OCI-LY1 (cell line): ENCODE results near the gene SLC39A13.

Source experiments
- H2AFZ ChIP-seq: fragments of 200-600 bp; sonication (generic), shearing (Covaris generic); 2 replicates; pipeline ENCODE4 v1.6.0; 2014; ENCODE audit warnings: antibody characterized with exemption, mild to moderate bottlenecking, low read length
- H3F3A ChIP-seq: fragments of 200-600 bp; sonication (generic), shearing (Covaris generic); 2 replicates; pipeline ENCODE4 v1.6.0; 2014; ENCODE audit warnings: mild to moderate bottlenecking, antibody characterized with exemption, low read length, moderate library complexity; ENCODE audit not compliant: insufficient read depth
- H3K27ac ChIP-seq: fragments of 200-600 bp; sonication (generic); 2 replicates; pipeline ENCODE4 v1.5.1; 2014; ENCODE audit warnings: low read length, mixed run types, mild to moderate bottlenecking, low read depth; ENCODE audit not compliant: poor library complexity, severe bottlenecking
- H3K27me3 ChIP-seq: fragments of 200-600 bp; sonication (generic); 2 replicates; pipeline ENCODE4 v1.6.0; 2014; ENCODE audit warnings: antibody characterized with exemption, mild to moderate bottlenecking, low read length, moderate library complexity; ENCODE audit not compliant: insufficient read depth
- H3K36me3 ChIP-seq: fragments of 200-600 bp; sonication (generic); 2 replicates; pipeline ENCODE4 v1.6.1; 2014; ENCODE audit warnings: mild to moderate bottlenecking, antibody characterized with exemption, low read length, moderate library complexity, mixed read lengths; ENCODE audit not compliant: insufficient read depth
- H3K4me1 ChIP-seq: fragments of 200-600 bp; sonication (generic); 2 replicates; pipeline ENCODE4 v1.5.1; 2014; ENCODE audit warnings: mild to moderate bottlenecking, low read length, moderate library complexity; ENCODE audit not compliant: insufficient read depth, severe bottlenecking
- H3K4me2 ChIP-seq: fragments of 200-600 bp; sonication (generic), shearing (Covaris generic); 2 replicates; pipeline ENCODE4 v1.6.1; 2014; ENCODE audit warnings: low read length
- H3K4me3 ChIP-seq: fragments of 200-600 bp; sonication (generic); 2 replicates; pipeline ENCODE4 v1.5.1; 2014; ENCODE audit warnings: low read length, low read depth, mild to moderate bottlenecking, mixed read lengths; ENCODE audit not compliant: poor library complexity, severe bottlenecking
- H3K79me2 ChIP-seq: fragments of 200-600 bp; shearing (Covaris generic); 2 replicates; pipeline ENCODE4 v1.6.1; 2016; ENCODE audit warnings: mixed run types, low read length, mixed read lengths; ENCODE audit not compliant: insufficient read depth
- H3K9ac ChIP-seq: fragments of 200-600 bp; sonication (generic), shearing (Covaris generic); 2 replicates; pipeline ENCODE4 v1.6.1; 2014; ENCODE audit warnings: mild to moderate bottlenecking, low read length, mixed read lengths
- H3K9me2 ChIP-seq: fragments of 200-600 bp; sonication (generic), shearing (Covaris generic); 2 replicates; pipeline ENCODE4 v1.6.1; 2014; ENCODE audit warnings: low read depth, mild to moderate bottlenecking, low read length, mixed read lengths
- H3K9me3 ChIP-seq: fragments of 200-600 bp; shearing (Covaris generic); 2 replicates; pipeline ENCODE4 v1.6.1; 2014; ENCODE audit warnings: low read length, mixed read lengths
- H4K20me1 ChIP-seq: fragments of 200-600 bp; sonication (generic), shearing (Covaris generic); 2 replicates; pipeline ENCODE4 v1.6.0; 2016; ENCODE audit warnings: mild to moderate bottlenecking, low read length; ENCODE audit not compliant: insufficient read depth
- CTCF ChIP-seq: fragments of 200-600 bp; sonication (generic), shearing (Covaris generic); IDR thresholded peaks from 2 replicates; pipeline ENCODE4 v1.5.1; 2017; ENCODE audit warnings: mild to moderate bottlenecking, antibody characterized with exemption, low read length, moderate library complexity, mixed read lengths
- EZH2 ChIP-seq: fragments of 200-600 bp; sonication (generic), shearing (Covaris generic); IDR thresholded peaks from 2 replicates; pipeline ENCODE4 v1.8.0; 2017; ENCODE audit warnings: borderline replicate concordance, mixed run types, mild to moderate bottlenecking, antibody characterized with exemption, low read length, moderate library complexity, mixed read lengths

The SLC39A13 gene

GRCh38 chr11:47403571-47403970 is 4.8 kb upstream of the SLC39A13 start:
- H3K4me3 ChIP-seq = no peak overlapping the region
- H3K9me3 ChIP-seq = no peaks in the 10 kb centered on the region
- 0 out of 2 replicates have a peak, but pooled peaks cover 7% of the 10 kb centered on the region for H3F3A ChIP-seq
- TF ChIP-seq EZH2 = no peak
- no peak for TF ChIP-seq CTCF
- H3K27me3 ChIP-seq = no peaks in the 10 kb centered on the region
- H2AFZ ChIP-seq = no peak overlapping the region
- no peaks in the 10 kb centered on the region for H3K36me3 ChIP-seq
- H3K4me2 ChIP-seq = no peak overlapping the region
- no peak overlapping the region; the same call in 1 of the 2 replicates for H3K9ac ChIP-seq
- H3K4me1 ChIP-seq = peaks cover 57% of the 10 kb centered on the region
- H3K27ac ChIP-seq = peak overlapping the region; percentile 77
- H4K20me1 ChIP-seq = no peaks in the 10 kb centered on the region
- no peaks in the 10 kb centered on the region for H3K9me2 ChIP-seq
- no peaks in the 10 kb centered on the region for H3K79me2 ChIP-seq

GRCh38 chr11:47406896-47407745 is 1.3 kb upstream of the SLC39A13 start:
- peak overlapping the region; percentile 69 for H3K4me2 ChIP-seq
- no peaks in the 10 kb centered on the region for H3K9me3 ChIP-seq
- no peaks in the 10 kb centered on the region for H4K20me1 ChIP-seq
- H3K36me3 ChIP-seq = no peaks in the 10 kb centered on the region
- no peak overlapping the region for H2AFZ ChIP-seq
- H3K9ac ChIP-seq = peak overlapping the region; percentile 69
- TF ChIP-seq CTCF (no peak), EZH2 (no peak)
- H3K4me1 ChIP-seq = peaks cover 48% of the 10 kb centered on the region
- H3K4me3 ChIP-seq = peak overlapping the region; percentile 64
- no peaks in the 10 kb centered on the region for H3K9me2 ChIP-seq
- H3K27me3 ChIP-seq = no peaks in the 10 kb centered on the region
- peak overlapping the region; percentile 93 for H3K27ac ChIP-seq
- H3F3A ChIP-seq = 0 out of 2 replicates have a peak, but pooled peaks cover 2% of the 10 kb centered on the region
- H3K79me2 ChIP-seq = no peaks in the 10 kb centered on the region

GRCh38 chr11:47408598-47409439 is 429 bp downstream of the SLC39A13 start:
- Histone ChIP-seq H3K4me1 (peaks cover 37% of the 10 kb centered on the region), H3K27ac (peak overlapping the region; percentile 49), H3K4me2 (peak overlapping the region; percentile 99)

More at GRCh38 chr11:47408598-47409439, 429 bp downstream of the SLC39A13 start:
- H3F3A ChIP-seq = no peaks in the 10 kb centered on the region
- no peaks in the 10 kb centered on the region for H3K9me3 ChIP-seq
- H3K9ac ChIP-seq = peak overlapping the region; percentile 86
- H4K20me1 ChIP-seq = no peaks in the 10 kb centered on the region
- no peaks in the 10 kb centered on the region for H3K36me3 ChIP-seq
- TF ChIP-seq CTCF = no peak
- no peak for TF ChIP-seq EZH2
- no peaks in the 10 kb centered on the region for H3K79me2 ChIP-seq
- H3K9me2 ChIP-seq = no peaks in the 10 kb centered on the region
- no peak overlapping the region for H2AFZ ChIP-seq
- H3K27me3 ChIP-seq = no peaks in the 10 kb centered on the region
- H3K4me3 ChIP-seq = peak overlapping the region; percentile 77
